ENCODE data around the gene MRPL23. TPM values are rescaled to one million over a fixed set of nuclear protein-coding genes. Genes with fewer than 3 reads are reported as not detected.

The MRPL23 gene
- total and polyA plus RNA-seq, 9 of the 15 experiments (the other 6 are each of a cell fraction or from before 2014, with no cell fraction given) = 0.44 to 109 (median 37.4) TPM

- TF ChIP-seq, protein P1, sequence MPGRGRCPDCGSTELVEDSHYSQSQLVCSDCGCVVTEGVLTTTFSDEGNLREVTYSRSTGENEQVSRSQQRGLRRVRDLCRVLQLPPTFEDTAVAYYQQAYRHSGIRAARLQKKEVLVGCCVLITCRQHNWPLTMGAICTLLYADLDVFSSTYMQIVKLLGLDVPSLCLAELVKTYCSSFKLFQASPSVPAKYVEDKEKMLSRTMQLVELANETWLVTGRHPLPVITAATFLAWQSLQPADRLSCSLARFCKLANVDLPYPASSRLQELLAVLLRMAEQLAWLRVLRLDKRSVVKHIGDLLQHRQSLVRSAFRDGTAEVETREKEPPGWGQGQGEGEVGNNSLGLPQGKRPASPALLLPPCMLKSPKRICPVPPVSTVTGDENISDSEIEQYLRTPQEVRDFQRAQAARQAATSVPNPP (IDR thresholded peaks at IDR 0.05; ENCODE audit: borderline replicate concordance, insufficient read depth, insufficient read length) = no peak
- no peak for TF ChIP-seq ELF1 (tag; IDR thresholded peaks at IDR 0.05)
Observed at GRCh38 chr11:1899686-1900085, 47.4 kb upstream of the MRPL23 start (continued).

DNA sequence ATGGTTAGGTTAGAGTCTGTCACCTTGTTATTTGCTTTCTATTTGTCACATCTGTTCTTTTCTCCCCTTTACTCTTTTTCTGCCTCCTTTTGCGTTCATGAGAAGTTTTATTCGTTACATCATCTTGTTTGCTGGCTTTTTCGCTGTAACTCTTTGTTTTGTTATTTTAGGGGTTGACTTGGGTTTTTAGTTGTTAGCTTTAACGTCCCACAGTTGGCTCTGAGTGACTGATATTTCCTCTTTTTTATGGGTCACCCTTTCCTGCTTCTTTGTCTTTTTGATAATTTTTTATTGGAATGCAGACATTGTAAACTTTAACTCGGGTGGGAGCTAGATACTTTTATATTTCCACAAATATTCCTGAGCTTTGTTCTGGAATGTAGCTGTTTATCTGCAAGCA lies 41.0 kb upstream of the MRPL23 start:
- no peak for TF ChIP-seq KDM4B (IDR thresholded peaks at IDR 0.05; ENCODE audit: borderline replicate concordance in 2 of 2, low read depth in 1 of 2)
- TF ChIP-seq PML (IDR thresholded peaks at IDR 0.05; ENCODE audit: low read length) = no peak
- peak; percentile 75 for TF ChIP-seq CBX8 (IDR thresholded peaks at IDR 0.05; ENCODE audit: borderline replicate concordance, extremely low read depth, low read depth, low read length, poor library complexity, severe bottlenecking)
- WGBS (ENCODE audit: insufficient coverage, low coverage, missing lambda C conversion rate) = 0% methylated on average over 5 of the region's 5 CpGs
- Histone ChIP-seq H3K9me1 (ENCODE audit: control insufficient read depth, insufficient read depth, low read length) (no peaks in the 10 kb centered on the region), H3K36me3 (ENCODE audit: control insufficient read depth, insufficient read depth, low read length) (no peaks in the 10 kb centered on the region), H3K4me2 (ENCODE audit: insufficient read depth, low read length) (no peak overlapping the region), H3K79me2 (ENCODE audit: control insufficient read depth, insufficient read depth, low read length) (no peaks in the 10 kb centered on the region), H4K20me1 (replicated peaks; ENCODE audit: control insufficient read depth, insufficient read depth, low read length) (no peaks in the 10 kb centered on the region), H2AFZ (ENCODE audit: low read depth, low read length) (no peak overlapping the region), H3K27me3 (ENCODE audit: control insufficient read depth in 2 of 2, insufficient read depth in 2 of 2, low read length in 2 of 2) (peaks cover 49 to 55% of the 10 kb centered on the region in 2 experiments), H3K4me1 (replicated peaks in 1 of 2; ENCODE audit: control insufficient read depth in 2 of 2, insufficient read depth in 2 of 2, low read length in 2 of 2) (no peaks in the 10 kb centered on the region), H3K4me3 (no peak overlapping the region), H3K9ac (ENCODE audit: insufficient read depth in 1 of 2, low read depth in 2 of 2, low read length in 2 of 2) (no peak overlapping the region), H3K27ac (ENCODE audit: extremely low read depth, low read depth, low read length) (no peak overlapping the region), H3K9me3 (replicated peaks; ENCODE audit: control insufficient read depth, insufficient read depth, low read depth, low read length) (no peaks in the 10 kb centered on the region)
- FAIRE-seq (no peak), DNase-seq (ENCODE audit: extremely low read depth in 1 of 4, low spot score in 3 of 4) (no peak), ATAC-seq (no peak)
- in situ Hi-C loops (cut with MboI) (no loop called here), intact Hi-C loops (cut with micrococcal nuclease) (no loop called here)
- no TSS peak for BruUV-seq (replicated peaks)
- CTCF ChIA-PET (ENCODE audit: low intra/inter-chr PET ratio) = no interaction called here
- POLR2A ChIA-PET = interaction anchor here (1.0 to 1.2 kb wide), 2 partner anchors 9 to 68 kb away, joined by 4 to 5 read pairs; no protein-coding TSS in a partner anchor

Measured in K562 (cell line).